Osteocyte (in vitro differentiated cells): Measurements from ENCODE around the gene NDUFAF7. TPM values are rescaled to one million over a fixed set of nuclear protein-coding genes. Genes with fewer than 3 reads are reported as not detected.
"Not testable (repeated sequence)": the region's sequence is repeated elsewhere in the genome, so short reads cannot be mapped to it uniquely, and the experiment has no call there.

ENCODE experiments used
- DNase-seq: peaks from one replicate; pipeline ENCODE4 v3.0.0; 2021; ENCODE audit warnings: mixed read lengths; ENCODE audit not compliant: unreplicated experiment; ENCODE audit errors: extremely low spot score
- H3K27ac Mint-ChIP-seq: one replicate; pipeline ENCODE4 v1.8.0; 2021; ENCODE audit warnings: mild to moderate bottlenecking, mixed read lengths; ENCODE audit not compliant: unreplicated experiment
- H3K27me3 Mint-ChIP-seq: one replicate; pipeline ENCODE4 v1.8.0; 2021; ENCODE audit warnings: mixed read lengths; ENCODE audit not compliant: unreplicated experiment
- H3K36me3 Mint-ChIP-seq: one replicate; pipeline ENCODE4 v1.8.0; 2021; ENCODE audit warnings: mixed read lengths; ENCODE audit not compliant: unreplicated experiment
- H3K4me1 Mint-ChIP-seq: one replicate; pipeline ENCODE4 v1.8.0; 2021; ENCODE audit warnings: mixed read lengths; ENCODE audit not compliant: unreplicated experiment
- H3K4me3 Mint-ChIP-seq: one replicate; pipeline ENCODE4 v1.8.0; 2021; ENCODE audit warnings: mild to moderate bottlenecking, moderate library complexity, mixed read lengths; ENCODE audit not compliant: unreplicated experiment
- H3K9me3 Mint-ChIP-seq: one replicate; pipeline ENCODE4 v1.8.0; 2021; ENCODE audit warnings: mixed read lengths; ENCODE audit not compliant: unreplicated experiment
- CTCF ChIP-seq: fragments of 200-600 bp; sonication (generic); IDR thresholded peaks from 2 replicates; pipeline ENCODE4 v1.5.0; 2021; ENCODE audit warnings: antibody characterized with exemption, mild to moderate bottlenecking, moderate library complexity
- total RNA-seq: library from RNA; stranded (reverse); gene quantifications from 2 replicates; pipeline ENCODE4 v1.2.1, GENCODE V29; 2021

Gene NDUFAF7
- total RNA-seq, 1 donor from 2014 or later, result 17.8 TPM

DNA sequence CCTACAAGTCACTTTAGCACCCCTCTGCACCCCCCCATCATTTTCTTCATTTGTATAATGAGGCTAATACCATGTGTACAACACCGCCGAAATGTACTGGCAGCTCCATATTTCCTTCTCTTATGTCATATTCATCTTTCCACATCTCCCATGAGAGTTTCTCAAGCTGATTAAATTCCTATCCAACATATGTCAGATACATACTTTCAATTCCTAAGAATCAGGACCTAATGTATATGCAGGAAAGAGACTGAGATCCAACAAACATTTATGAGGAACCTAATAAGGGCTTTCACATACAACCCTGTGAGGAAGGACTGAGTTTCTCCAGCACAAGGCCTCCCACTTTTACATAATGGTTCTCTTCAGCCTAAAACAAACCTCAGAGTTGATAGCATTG is 51.3 kb downstream of the NDUFAF7 start:
- no peak overlapping the region for H3K4me3 Mint-ChIP-seq

DNA sequence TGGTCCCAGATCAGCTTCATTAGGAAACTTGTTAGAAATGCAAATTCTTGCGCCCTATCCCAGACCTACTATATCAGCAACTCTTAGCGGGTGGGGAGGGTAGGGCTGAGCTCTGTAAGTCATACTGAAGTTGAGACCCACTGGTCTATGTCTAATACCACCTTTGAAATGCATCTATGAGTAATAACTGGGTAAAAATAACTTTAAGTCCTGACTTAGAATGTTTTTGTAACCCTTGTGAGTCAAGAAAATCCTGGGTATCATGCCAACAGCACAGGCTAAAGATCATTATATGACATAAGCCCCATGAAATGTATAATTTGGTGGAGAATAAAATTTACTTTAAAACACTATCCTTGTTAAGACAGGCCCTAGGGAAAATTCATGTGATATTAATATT is 51.7 kb downstream of the NDUFAF7 start:
- DNase-seq, result no peak
- Mint-ChIP-seq H3K4me3 (no peak overlapping the region), H3K36me3 (peaks cover 34% of the 10 kb centered on the region), H3K4me1 (peaks cover 31% of the 10 kb centered on the region), H3K27me3 (no peaks in the 10 kb centered on the region), H3K9me3 (no peaks in the 10 kb centered on the region), H3K27ac (peak overlapping the region; percentile 85)
- no peak for TF ChIP-seq CTCF

More for the DNA sequence above, 51.3 kb downstream of the NDUFAF7 start:
- H3K27ac Mint-ChIP-seq, result peak overlapping the region; percentile 77
- H3K9me3 Mint-ChIP-seq, result no peaks in the 10 kb centered on the region
- H3K36me3 Mint-ChIP-seq, result peaks cover 33% of the 10 kb centered on the region
- DNase-seq, result no peak
- peaks cover 31% of the 10 kb centered on the region for H3K4me1 Mint-ChIP-seq
- no peaks in the 10 kb centered on the region for H3K27me3 Mint-ChIP-seq
- TF ChIP-seq CTCF, result no peak

DNA sequence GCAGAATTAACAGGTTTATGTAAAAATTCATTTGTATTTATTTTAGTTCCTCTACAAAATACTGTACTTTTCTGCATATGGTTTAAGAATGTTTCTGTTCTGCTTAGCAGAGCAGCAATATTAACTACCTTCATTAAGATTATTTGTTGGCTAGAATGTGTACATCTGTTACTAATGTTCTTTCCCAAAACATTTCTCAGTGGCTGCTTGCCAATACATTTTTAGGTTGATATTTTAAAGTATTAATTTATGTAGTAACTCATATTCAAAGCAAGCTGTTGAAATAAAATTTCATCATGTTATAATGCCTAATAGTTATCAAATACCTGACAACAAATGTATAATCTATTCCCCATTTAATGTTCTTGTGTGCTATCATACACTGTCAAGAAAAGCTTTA is 52.9 kb downstream of the NDUFAF7 start:
- Mint-ChIP-seq H3K4me3 (no peak overlapping the region), H3K9me3 (no peaks in the 10 kb centered on the region), H3K4me1 (peaks cover 31% of the 10 kb centered on the region), H3K27ac (no peak overlapping the region), H3K27me3 (no peaks in the 10 kb centered on the region), H3K36me3 (peaks cover 34% of the 10 kb centered on the region)
- DNase-seq, result no peak
- no peak for TF ChIP-seq CTCF

GRCh38 chr2:37287966-37288365 is 56.5 kb downstream of the NDUFAF7 start:
- Mint-ChIP-seq H3K36me3 (peaks cover 32% of the 10 kb centered on the region), H3K4me1 (peaks cover 24% of the 10 kb centered on the region), H3K27me3 (no peaks in the 10 kb centered on the region), H3K4me3 (no peak overlapping the region), H3K27ac (no peak overlapping the region), H3K9me3 (no peaks in the 10 kb centered on the region)
- no peak for DNase-seq
- peak; percentile 22 for TF ChIP-seq CTCF

GRCh38 chr2:37291680-37292079 is 60.2 kb downstream of the NDUFAF7 start:
- H3K4me1 Mint-ChIP-seq, result no peaks in the 10 kb centered on the region
- H3K4me3 Mint-ChIP-seq, result no peak overlapping the region
- no peaks in the 10 kb centered on the region for H3K9me3 Mint-ChIP-seq
- no peaks in the 10 kb centered on the region for H3K27me3 Mint-ChIP-seq
- TF ChIP-seq CTCF, result no peak
- no peak for DNase-seq
- peaks cover 32% of the 10 kb centered on the region for H3K36me3 Mint-ChIP-seq
- H3K27ac Mint-ChIP-seq, result no peak overlapping the region

GRCh38 chr2:37294858-37295257 is 63.4 kb downstream of the NDUFAF7 start:
- H3K36me3 Mint-ChIP-seq, result peaks cover 25% of the 10 kb centered on the region
- H3K27me3 Mint-ChIP-seq, H3K4me3 Mint-ChIP-seq, H3K27ac Mint-ChIP-seq, DNase-seq, H3K9me3 Mint-ChIP-seq, H3K4me1 Mint-ChIP-seq: not testable (repeated sequence)
